Endothelial cell of umbilical vein (primary cell): ENCODE measurements around the gene ELMO1. TPM values are rescaled to one million over a fixed set of nuclear protein-coding genes. Genes with fewer than 3 reads are reported as not detected.

Source experiments
- BruUV-seq: library from RNA; stranded (reverse); fragments of 400-500 nt; replicated peaks from 2 replicates; lab custom pipeline; 2021; lab: Mats Ljungman, UMichigan
- CTCF ChIA-PET: fragments of 300-600, 350-600 bp; sonication (Branson Sonifier 250); formaldehyde crosslinking; loops from one replicate; lab custom pipeline; 2021; ENCODE audit warnings: antibody characterized with exemption, inconsistent platforms; lab: Charles Lee
- POLR2A ChIA-PET: fragments of 300-600, 350-600 bp; sonication (Branson Sonifier 250); formaldehyde crosslinking; loops from one replicate; lab custom pipeline; 2021; ENCODE audit warnings: antibody characterized with exemption, inconsistent platforms; lab: Charles Lee
- DNase-seq: peaks from one replicate; pipeline ENCODE4 v3.0.0-alpha.2; 2011; ENCODE audit warnings: low read depth, low spot score
- FAIRE-seq: peaks from 2 replicates; lab custom pipeline; 2011; peaks lifted over from hg19 to GRCh38; lab: Jason Lieb, UNC
- H2AFZ ChIP-seq: 2 replicates; pipeline ENCODE4 v1.6.0; 2012; ENCODE audit warnings: low read depth, low read length, control low read depth, inconsistent platforms
- H3K27ac ChIP-seq: 2 replicates; pipeline ENCODE4 v1.5.1; 2011; ENCODE audit warnings: low read depth, mild to moderate bottlenecking, control low read depth, low read length, moderate library complexity; ENCODE audit not compliant: insufficient read depth
- H3K27me3 ChIP-seq, 2 experiments: 2 replicates each; pipeline versions ENCODE4 v1.6.0 to v1.6.1; 2011; ENCODE audit warnings: low read length in 2 of 2, mixed read lengths in 1 of 2; ENCODE audit not compliant: control insufficient read depth in 2 of 2, insufficient read depth in 2 of 2
- H3K36me3 ChIP-seq, 2 experiments: 2 replicates in 1 of 2; 3 replicates in 1 of 2; pipeline ENCODE4 v1.5.1; 2011; ENCODE audit warnings: low read length in 2 of 2, mild to moderate bottlenecking in 1 of 2, moderate library complexity in 1 of 2; ENCODE audit not compliant: control insufficient read depth in 2 of 2, insufficient read depth in 2 of 2; ENCODE audit errors: extremely low read depth in 1 of 2
- H3K4me1 ChIP-seq: 3 replicates; pipeline ENCODE4 v1.5.1; 2011; ENCODE audit warnings: mild to moderate bottlenecking, low read length; ENCODE audit not compliant: control insufficient read depth, insufficient read depth; ENCODE audit errors: extremely low read depth
- H3K4me2 ChIP-seq: 2 replicates; pipeline ENCODE4 v1.6.1; 2011; ENCODE audit warnings: low read length, control low read depth, mixed read lengths; ENCODE audit not compliant: insufficient read depth
- H3K4me3 ChIP-seq, 3 experiments: fragments of 200-600 bp in 1 of 3; sonication (generic), shearing (Covaris generic) in 1 of 3; replicated peaks in 1 of 3; 2 replicates each; pipeline ENCODE4 v1.5.1; 2011 to 2016; ENCODE audit warnings: control low read depth in 3 of 3, low read length in 3 of 3, mild to moderate bottlenecking in 2 of 3, inconsistent platforms in 1 of 3, low read depth in 1 of 3, moderate library complexity in 1 of 3; ENCODE audit not compliant: insufficient read depth in 1 of 3
- H3K79me2 ChIP-seq: 2 replicates; pipeline ENCODE4 v1.6.0; 2012; ENCODE audit warnings: low read length, inconsistent platforms; ENCODE audit not compliant: control insufficient read depth, insufficient read depth
- H3K9ac ChIP-seq: replicated peaks from 2 replicates; pipeline ENCODE3; 2011; ENCODE audit warnings: low read length, control low read depth; ENCODE audit not compliant: insufficient read depth; ENCODE audit errors: extremely low read depth
- H3K9me1 ChIP-seq: replicated peaks from 3 replicates; pipeline ENCODE4 v1.6.0; 2011; ENCODE audit warnings: mild to moderate bottlenecking, low read length; ENCODE audit not compliant: control insufficient read depth, insufficient read depth; ENCODE audit errors: extremely low read depth
- H3K9me3 ChIP-seq: replicated peaks from 2 replicates; pipeline ENCODE4 v1.5.1; 2012; ENCODE audit warnings: low read length, inconsistent platforms; ENCODE audit not compliant: control insufficient read depth, insufficient read depth
- H4K20me1 ChIP-seq: replicated peaks from 2 replicates; pipeline ENCODE3; 2011; ENCODE audit warnings: mild to moderate bottlenecking, low read length; ENCODE audit not compliant: control insufficient read depth, insufficient read depth; ENCODE audit errors: extremely low read depth
- CTCF ChIP-seq, 2 donors: IDR thresholded peaks; 1 replicate in 1 of 2; 2 replicates in 1 of 2; pipeline ENCODE4 v1.5.1; 2011; ENCODE audit warnings: low read length in 2 of 2, mild to moderate bottlenecking in 2 of 2, moderate library complexity in 2 of 2, control low read depth in 1 of 2, inconsistent platforms in 1 of 2, low read depth in 1 of 2; ENCODE audit not compliant: insufficient read depth in 1 of 2; ENCODE audit errors: extremely low read depth in 1 of 2
- EZH2 ChIP-seq: IDR thresholded peaks from 2 replicates; pipeline ENCODE4 v1.6.1; 2012; ENCODE audit warnings: borderline replicate concordance, low read depth, mild to moderate bottlenecking, moderate library complexity, low read length, inconsistent platforms; ENCODE audit not compliant: severe bottlenecking
- FOS ChIP-seq: IDR thresholded peaks from 2 replicates; pipeline ENCODE4 v1.6.1; 2011; ENCODE audit warnings: mild to moderate bottlenecking, low read length, moderate library complexity, borderline replicate concordance; ENCODE audit not compliant: insufficient read depth
- GATA2 ChIP-seq: IDR thresholded peaks from 2 replicates; pipeline ENCODE4 v1.7.0; 2011; ENCODE audit warnings: low read depth, mild to moderate bottlenecking, moderate library complexity, mixed read lengths, low read length; ENCODE audit not compliant: insufficient read length, insufficient read depth
- JUN ChIP-seq: IDR thresholded peaks from 2 replicates; pipeline ENCODE4 v1.6.1; 2011; ENCODE audit warnings: borderline replicate concordance, low read depth; ENCODE audit not compliant: insufficient read length, insufficient read depth
- MAX ChIP-seq: IDR thresholded peaks from 2 replicates; pipeline ENCODE4 v1.6.1; 2011; ENCODE audit not compliant: insufficient read depth, insufficient read length
- MYC ChIP-seq: IDR thresholded peaks from one replicate; pipeline ENCODE4 v1.6.1; 2011; ENCODE audit warnings: mild to moderate bottlenecking, low read depth, low read length
- POLR2A ChIP-seq: IDR thresholded peaks from 2 replicates; pipeline ENCODE4 v1.6.1; 2012; ENCODE audit warnings: low read depth, mild to moderate bottlenecking, control low read depth, low read length
- POLR2AphosphoS5 ChIP-seq: IDR thresholded peaks from 2 replicates; pipeline ENCODE4 v1.6.1; 2012; ENCODE audit warnings: low read depth, mild to moderate bottlenecking, control low read depth, low read length, moderate library complexity; ENCODE audit not compliant: insufficient read depth
- dilution Hi-C: fragments of 300-500 bp; cut with MboI; formaldehyde crosslinking; loops from one replicate; pipeline ENCODE4 v1.15.0; 2019; ENCODE audit warnings: low sequenced_read_pairs; ENCODE audit not compliant: extremely low pct_ligation_motif_present
- intact Hi-C: fragments of 100-400 bp; cut with micrococcal nuclease; formaldehyde crosslinking; loops from one replicate; pipeline ENCODE4 v1.10.0; 2022
- polyA plus RNA-seq, 4 experiments: library from polyadenylated mRNA; depleted of rRNA in 3 of 4; stranded (reverse) in 3 of 4; unstranded in 1 of 4; fragments of >200 nt; gene quantifications; 2 replicates each; pipeline versions ENCODE4 v1.2.1 to v1.2.3, GENCODE V29; 2011 to 2012; ENCODE audit warnings: missing spikeins in 1 of 4
- total RNA-seq: library from RNA; stranded (reverse); gene quantifications from 2 replicates; pipeline ENCODE4 v1.2.3, GENCODE V29; 2021

The ELMO1 gene
- total and polyA plus RNA-seq, 2 donors (not counting 3 experiments of a cell fraction or from before 2014, with no cell fraction given) = 17.0 to 30.6 TPM

- dilution Hi-C loops = no loop called here
- FAIRE-seq = no peak
Observed at GRCh38 chr7:37109843-37110242, 338.8 kb downstream of the ELMO1 start.

More at GRCh38 chr7:37109843-37110242, 338.8 kb downstream of the ELMO1 start:
- no TSS peak for BruUV-seq
- CTCF ChIA-PET = no interaction called here
- POLR2A ChIA-PET = no interaction called here
- no peaks in the 10 kb centered on the region for H3K79me2 ChIP-seq
- no peak overlapping the region for H2AFZ ChIP-seq
- H3K9me3 ChIP-seq = no peaks in the 10 kb centered on the region
- H3K27ac ChIP-seq = no peak overlapping the region
- no peak overlapping the region for H3K9ac ChIP-seq
- H3K4me2 ChIP-seq = no peak overlapping the region
- H3K4me1 ChIP-seq = no peaks in the 10 kb centered on the region
- no peak overlapping the region for H3K4me3 ChIP-seq
- intact Hi-C loops = loop anchor here (5.0 kb wide), 1 partner anchor 753 kb away; no protein-coding TSS in a partner anchor
- no peaks in the 10 kb centered on the region for H3K36me3 ChIP-seq
- DNase-seq = peak; percentile 9
- no peaks in the 10 kb centered on the region for H3K27me3 ChIP-seq
- no peaks in the 10 kb centered on the region for H3K9me1 ChIP-seq
- TF ChIP-seq EZH2 = no peak
- TF ChIP-seq CTCF (IDR thresholded peaks at IDR 0.05; ENCODE audit: extremely low read depth in 1 of 2, insufficient read depth in 1 of 2, low read depth in 1 of 2, low read length in 2 of 2) = no peak
- no peak for TF ChIP-seq POLR2A
- TF ChIP-seq FOS = no peak
- no peak for TF ChIP-seq MYC
- TF ChIP-seq MAX = no peak
- no peak for TF ChIP-seq POLR2AphosphoS5
- TF ChIP-seq JUN = no peak
- no peak for TF ChIP-seq GATA2
- H4K20me1 ChIP-seq = no peaks in the 10 kb centered on the region
